Stromal cell of bone marrow (primary cell): ENCODE data around the gene SLAMF7.
"Not testable (repeated sequence)": the region's sequence is repeated elsewhere in the genome, so short reads cannot be mapped to it uniquely, and the experiment has no call there.

Source experiments
- DNase-seq: peaks from one replicate; pipeline ENCODE4 v3.0.0-alpha.2; 2012; ENCODE audit warnings: low read depth

SLAMF7 gene

GRCh38 chr1:160739098-160739511 lies at the start of gene SLAMF7:
Gene SLAMF7 (plus strand): TSS chr1:160739247. CDS start chr1:160739302, 55 bp downstream.
- DNase-seq = no peak

GRCh38 chr1:160692390-160692789 lies 46.7 kb upstream of the SLAMF7 start:
- not testable (repeated sequence) for DNase-seq

DNA sequence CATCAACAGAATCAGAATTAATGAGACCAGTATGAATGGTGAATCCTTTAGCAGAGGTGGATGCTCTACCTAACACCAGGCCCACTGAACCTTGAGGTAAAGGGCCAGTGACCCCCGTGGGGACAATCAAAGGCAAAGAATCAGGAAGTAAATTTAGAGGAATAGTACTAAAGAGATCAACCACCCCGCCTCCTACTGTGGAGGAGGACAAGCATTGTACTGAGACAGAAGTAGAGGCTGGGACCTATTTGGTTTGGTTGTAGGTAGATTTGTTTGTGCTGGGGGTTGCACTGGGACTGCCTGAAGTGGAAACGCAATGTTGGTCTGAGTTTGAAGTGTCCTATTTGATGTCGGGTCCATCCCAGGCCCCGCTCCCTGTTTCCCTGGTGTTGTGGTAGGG lies 36.9 kb upstream of the SLAMF7 start:
- no peak for DNase-seq

DNA sequence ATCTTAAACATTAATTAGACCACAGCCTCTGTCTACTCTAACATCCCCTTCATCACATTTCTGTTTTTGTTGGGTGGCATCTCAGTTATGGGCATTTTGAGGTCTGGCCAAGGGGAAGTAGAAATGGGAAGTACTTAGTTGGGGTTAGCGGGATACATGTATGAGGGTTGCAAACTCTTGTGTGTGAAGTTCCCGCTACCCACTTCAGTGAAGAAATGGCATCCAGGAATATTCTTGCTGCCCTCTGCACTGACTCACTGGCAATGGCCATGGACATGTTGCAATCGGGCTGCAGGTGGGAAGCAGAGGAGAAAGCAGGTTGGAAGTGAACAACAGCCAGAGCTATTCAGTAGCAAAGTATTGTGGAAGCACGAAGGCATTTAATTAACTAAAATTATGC lies 34.8 kb upstream of the SLAMF7 start:
- no peak for DNase-seq

GRCh38 chr1:160705212-160705621 lies 33.8 kb upstream of the SLAMF7 start:
- not testable (repeated sequence) for DNase-seq

DNA sequence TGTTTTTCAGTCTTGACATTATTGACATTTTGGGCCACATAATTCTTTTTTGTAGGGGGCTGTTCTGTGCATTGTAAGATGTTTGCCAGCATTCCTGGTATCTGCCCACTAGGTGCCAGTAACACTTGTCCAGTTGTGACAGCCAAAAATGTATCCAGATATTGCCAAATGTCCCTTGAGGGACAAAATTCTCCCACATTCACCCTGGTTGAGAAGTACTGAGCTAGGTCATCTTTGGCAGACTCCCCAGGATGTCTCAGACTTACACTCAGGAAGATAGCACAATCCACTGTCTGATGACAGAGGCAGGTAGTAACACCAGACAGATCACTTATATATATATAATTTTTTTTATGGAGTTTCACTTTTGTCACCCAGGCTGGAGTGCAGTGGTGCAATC lies 33.3 kb upstream of the SLAMF7 start:
- DNase-seq = no peak

DNA sequence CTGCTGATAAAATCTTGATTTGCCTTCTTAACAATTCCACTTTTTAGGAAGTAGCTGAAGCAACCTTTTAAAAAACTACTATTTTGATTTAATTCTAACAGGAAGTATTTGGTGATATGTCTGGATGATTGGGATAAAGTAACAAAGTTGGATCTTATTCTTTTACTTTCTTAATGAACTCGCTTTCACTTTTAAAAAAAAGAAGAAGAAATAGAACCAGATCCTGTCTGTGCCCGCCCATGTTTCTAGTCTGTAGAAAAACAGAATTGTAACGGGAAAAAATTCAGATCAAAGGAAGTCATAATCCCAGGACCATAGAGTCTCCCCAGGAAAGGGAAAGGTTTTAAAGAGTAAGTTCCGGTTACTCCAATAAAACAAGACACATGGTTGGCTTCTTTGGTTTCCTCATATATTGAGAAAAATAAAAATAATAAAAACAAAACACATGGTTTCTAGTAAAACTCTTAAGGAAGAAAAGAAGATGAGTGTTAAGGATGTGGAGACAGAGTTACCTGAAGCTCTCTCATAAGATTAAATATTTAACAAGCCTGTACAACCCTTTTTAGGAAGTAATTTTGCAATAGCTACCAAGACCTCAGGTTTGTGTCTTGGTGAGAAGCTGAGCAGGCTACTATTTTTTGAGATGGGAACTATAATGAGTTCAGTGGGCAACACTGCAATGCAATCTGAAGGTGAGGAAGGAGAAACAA lies 32.4 kb upstream of the SLAMF7 start:
- DNase-seq = no peak

DNA sequence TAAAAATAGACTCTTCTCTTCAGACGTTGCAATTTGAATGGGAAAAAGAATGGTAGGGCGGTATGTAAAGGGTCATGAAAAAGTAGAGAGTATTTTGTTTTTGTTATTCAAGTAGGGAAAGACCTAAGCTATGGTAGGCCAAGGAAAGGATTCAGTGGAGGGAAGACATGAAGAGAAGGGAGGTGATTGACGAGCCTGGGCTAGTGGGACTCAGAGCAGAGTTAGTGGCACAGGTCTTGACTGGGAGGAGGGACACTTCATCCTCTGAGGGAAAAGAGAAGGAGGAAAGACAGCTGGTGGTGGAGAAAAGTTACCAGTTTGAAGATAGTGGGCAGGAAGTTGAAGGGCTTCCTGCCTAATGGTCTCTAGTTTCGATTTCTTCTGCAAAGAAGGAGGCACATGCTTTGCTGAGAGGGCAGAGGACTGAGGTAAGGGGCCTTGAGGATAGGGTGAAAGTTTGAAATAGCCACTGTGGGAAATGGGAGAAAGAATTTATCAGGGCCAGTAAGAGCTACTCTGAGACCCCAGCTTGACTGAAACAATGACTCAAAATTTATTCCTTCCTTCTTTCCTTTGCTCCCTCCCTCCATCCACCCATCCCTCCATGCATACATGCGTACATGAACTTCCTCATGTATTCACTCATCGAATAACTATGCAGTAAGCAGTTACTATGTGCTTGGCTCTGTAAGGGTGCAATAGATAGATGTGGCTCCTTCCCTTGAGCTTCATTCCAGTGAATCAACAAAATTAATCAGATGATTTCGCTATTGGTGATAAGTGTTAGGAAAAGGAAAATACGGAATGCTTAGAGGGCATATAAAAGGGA lies 31.6 kb upstream of the SLAMF7 start:
- no peak for DNase-seq

DNA sequence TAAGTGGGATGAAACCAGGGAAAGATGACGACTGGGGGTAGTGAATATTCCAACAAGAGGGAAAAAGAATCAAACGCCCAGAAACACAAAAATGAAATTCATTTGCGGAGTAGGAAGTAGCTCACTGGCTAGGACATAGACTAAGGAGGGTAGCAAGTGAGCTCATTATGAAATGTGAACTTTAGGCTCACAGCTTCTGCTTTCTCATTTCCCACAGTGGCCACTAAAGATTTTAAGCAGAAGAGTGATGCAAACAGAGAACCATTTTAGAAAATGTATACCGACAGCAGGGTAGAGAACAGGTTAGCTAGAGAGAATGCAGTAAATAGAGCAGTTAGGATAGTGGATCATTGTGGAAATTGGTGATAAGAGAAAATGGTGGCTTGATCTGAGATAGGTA lies 30.9 kb upstream of the SLAMF7 start:
- no peak for DNase-seq

GRCh38 chr1:160708801-160709200 lies 30.2 kb upstream of the SLAMF7 start:
- no peak for DNase-seq

GRCh38 chr1:160709715-160710114 lies 29.3 kb upstream of the SLAMF7 start:
- no peak for DNase-seq

DNA sequence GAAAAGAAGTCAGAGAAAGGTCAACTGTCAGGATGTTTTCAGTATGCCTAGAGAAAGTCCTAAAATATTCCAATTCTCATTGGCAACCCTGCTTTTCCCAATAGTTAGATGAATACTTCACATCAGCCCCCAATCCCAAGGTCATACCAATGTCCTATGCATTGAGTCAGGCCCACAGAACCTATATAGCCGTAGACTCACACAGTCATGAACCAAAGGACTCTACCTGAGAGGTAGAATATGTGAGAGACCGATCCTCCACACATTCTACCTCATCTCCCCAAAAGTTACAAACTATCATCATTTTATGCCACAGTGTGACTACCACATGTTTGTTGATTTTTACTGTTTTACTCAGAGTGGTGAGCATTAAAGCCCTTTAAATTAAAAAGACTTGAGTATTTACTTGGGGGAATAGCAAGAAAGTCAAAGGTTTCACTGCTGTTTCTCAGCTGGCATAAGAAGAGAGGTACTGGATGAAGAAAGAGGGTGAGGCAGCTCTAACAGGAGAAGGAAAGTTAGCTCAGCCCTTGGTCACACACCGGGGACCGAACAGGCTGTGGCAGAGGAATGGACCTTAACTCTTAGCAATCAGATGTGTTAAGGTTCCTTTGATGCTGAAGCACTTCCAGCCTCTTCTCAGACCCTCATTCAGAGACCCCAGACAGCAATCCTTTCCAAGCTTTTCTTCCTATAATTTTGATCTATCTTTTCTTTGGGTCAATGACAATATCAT lies 28.4 kb upstream of the SLAMF7 start:
- no peak for DNase-seq

GRCh38 chr1:160711276-160711601 lies 27.8 kb upstream of the SLAMF7 start:
- no peak for DNase-seq

DNA sequence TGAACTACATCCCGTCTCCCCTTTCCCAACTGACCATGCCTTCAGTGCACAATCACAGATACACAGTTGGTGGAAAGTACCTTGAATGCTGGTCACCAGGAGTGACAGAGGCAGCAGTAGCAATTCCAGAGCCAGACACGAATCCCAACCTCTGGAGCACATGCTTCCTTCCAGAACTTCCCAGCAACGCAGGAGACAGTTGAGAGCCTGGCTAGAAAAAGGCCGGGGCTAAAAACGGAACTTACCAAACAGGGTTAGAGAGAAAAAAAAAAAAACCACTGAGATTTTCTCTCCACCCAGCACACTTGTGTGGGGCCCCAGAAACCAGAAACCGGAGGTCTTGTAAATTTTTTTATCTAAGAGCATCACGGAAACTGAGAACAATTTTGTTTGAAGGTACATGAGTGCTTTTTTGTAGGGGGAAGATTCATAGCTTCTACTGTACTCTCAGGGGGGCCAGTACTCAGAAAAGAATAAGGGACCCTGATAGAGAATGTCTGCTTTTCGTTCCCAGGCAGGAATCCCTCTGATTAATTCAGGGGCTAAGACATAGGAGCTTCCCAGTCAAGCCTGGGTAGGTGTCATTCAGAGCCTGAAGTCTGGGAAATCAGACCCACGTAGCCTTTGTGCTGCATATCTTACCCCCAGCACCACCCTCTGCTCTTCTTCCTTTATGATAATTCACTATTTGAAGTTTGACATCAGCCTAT lies 27.3 kb upstream of the SLAMF7 start, which contains the start of gene CD48:
Gene CD48, minus strand, starts transcription at position 221 of the 710 bp plus-strand sequence. Its CDS starts 59 bp downstream, at position 162.
- DNase-seq = no peak

GRCh38 chr1:160712525-160713080 lies 26.4 kb upstream of the SLAMF7 start:
- not testable (repeated sequence) for DNase-seq

GRCh38 chr1:160713161-160713560 lies 25.9 kb upstream of the SLAMF7 start:
- no peak for DNase-seq

GRCh38 chr1:160714034-160714648 lies 24.9 kb upstream of the SLAMF7 start:
- DNase-seq = not testable (repeated sequence)

GRCh38 chr1:160716013-160716412 lies 23.0 kb upstream of the SLAMF7 start:
- DNase-seq = no peak

DNA sequence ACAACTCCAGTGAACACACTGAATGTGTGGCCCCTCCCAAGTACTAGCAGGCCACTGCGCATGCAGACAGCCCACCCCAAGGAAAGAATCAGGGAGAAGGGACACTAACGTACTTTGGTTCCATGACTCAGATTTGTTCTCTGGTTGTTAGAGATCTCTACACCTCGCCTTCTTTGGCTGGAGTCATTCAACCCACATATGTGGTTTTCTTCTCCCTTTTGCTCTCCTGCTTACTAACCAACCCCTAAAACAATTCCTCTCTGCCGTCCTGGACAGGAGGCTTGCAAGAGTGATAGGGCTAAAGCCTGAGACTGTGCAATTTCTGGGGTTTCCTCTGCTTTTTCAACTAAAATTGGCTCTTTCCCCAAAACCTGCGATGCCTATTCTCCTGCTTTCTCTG lies 21.7 kb upstream of the SLAMF7 start:
- no peak for DNase-seq

- DNase-seq = no peak
Observed at GRCh38 chr1:160718210-160718609, 20.8 kb upstream of the SLAMF7 start.
